Endometrium (tissue), 2 donors: ENCODE measurements around the gene PCDHGA1.
A peak's percentile ranks its signal among the peaks of the same experiment; 100 is the strongest.

ENCODE experiments used
- FAIRE-seq: peaks from 2 replicates; lab custom pipeline; 2012; peaks lifted over from hg19 to GRCh38; lab: Jason Lieb, UNC
- donor health status: control.
- donor health status: control.

The PCDHGA1 gene

DNA sequence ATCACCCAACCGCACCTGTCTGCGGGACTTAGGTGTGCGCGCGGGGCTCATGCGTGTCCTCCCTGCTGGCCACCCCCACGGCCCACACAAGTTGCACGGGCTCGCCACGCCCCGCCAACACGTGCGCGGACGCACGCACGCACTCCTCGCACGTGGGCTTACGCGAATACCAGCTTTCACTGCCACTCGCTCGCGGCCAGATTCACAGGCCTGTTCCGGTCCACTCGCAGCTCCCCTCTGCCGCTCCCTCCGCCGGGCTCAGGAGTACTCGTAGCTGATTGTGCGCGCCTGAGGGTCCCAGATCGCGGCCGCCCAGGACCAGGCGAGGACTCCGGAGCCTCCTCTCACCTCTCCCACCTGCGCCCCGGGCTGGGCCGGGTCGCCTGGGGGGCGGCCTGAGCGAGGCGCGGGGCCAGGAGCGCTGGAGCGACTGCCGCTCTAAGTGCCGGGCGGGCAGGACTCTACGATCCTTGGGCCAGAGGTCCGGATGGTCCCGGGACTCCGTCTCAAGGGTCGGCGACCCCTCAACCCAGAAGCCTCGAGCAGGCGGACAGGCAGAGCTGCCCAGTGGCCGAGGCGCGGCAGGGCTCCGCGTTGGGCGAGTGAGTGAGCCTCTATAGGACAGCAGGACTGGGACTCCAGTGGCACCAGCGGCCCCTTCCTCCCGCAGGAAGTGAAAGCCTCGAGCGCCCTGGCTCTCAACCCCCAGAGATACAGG, 162.0 kb downstream of the PCDHGA1 start:
- no peak for FAIRE-seq

GRCh38 chr5:141493500-141494422, 163.4 kb downstream of the PCDHGA1 start:
- no peak for FAIRE-seq

DNA sequence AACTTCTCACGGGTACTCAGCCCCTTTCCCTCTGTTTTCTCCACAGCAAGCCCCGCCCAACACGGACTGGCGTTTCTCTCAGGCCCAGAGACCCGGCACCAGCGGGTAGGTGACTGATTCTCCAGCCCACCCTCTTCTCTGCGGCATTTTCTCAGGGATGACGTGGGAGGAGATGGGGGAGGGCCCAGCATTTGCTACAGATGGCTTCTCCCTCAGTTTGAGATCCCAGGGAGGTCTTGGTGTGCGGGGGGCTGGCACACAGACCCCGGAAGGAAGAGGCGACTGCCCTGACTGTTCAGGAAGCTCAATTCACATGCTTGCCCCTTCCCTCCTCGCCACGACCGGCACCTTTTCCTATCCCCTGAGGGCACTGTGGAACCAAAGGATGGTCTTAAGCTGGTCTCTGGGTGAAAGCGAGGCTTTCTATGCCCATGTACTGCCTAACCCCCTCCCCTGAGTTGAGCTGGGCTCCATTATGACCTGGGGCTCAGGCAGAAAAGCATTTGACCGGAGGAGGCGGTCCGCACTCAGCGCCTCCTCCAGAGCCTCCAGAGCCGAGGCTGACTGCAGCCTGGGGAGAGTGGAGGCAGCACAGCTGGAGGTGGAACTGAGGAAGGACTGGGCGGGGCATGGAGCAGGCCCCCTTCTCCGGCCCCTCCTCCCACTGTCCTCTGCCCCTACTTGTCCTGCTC, 164.6 kb downstream of the PCDHGA1 start:
- FAIRE-seq = no peak

DNA sequence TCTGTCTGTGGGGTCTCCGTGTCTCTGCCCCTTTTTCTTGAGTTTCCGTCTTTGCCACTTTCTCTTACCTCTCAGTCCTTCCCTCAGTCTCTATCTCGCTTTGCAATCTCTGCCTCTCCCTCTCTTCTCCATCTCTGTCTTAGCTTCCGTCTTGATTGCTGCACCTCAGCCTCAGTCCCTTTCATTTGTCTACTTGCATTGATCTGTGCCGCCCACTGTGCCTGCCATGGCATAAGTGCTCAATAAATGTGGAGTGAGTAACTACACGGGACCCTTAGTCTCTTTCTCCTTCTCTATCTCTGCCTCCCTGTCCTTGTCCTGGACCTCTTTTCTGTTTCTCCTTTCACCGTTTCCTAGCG, 165.1 kb downstream of the PCDHGA1 start:
- FAIRE-seq = no peak

- no peak for FAIRE-seq
These were observed 165.7 kb downstream of the PCDHGA1 start for GRCh38 chr5:141496038-141496437.

DNA sequence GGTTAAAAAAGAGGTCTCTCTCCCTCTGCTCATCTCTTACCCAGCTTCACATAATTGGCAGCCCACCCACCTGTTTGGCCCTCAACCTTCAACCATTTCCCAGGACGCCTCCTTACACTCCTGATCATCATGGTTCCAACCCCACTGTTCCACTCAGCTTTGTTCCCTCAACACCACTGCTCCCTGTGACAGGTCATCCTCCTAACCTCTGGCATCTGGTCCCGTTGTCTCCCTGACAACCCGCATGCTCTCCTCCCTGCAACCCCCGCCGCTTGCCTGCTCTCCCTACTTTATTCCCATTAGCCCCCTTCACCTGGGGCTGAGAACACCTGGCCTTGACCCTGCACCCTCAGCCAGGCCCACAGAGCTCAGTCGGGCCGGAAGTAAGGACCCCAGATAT, 171.4 kb downstream of the PCDHGA1 start:
- no peak for FAIRE-seq

DNA sequence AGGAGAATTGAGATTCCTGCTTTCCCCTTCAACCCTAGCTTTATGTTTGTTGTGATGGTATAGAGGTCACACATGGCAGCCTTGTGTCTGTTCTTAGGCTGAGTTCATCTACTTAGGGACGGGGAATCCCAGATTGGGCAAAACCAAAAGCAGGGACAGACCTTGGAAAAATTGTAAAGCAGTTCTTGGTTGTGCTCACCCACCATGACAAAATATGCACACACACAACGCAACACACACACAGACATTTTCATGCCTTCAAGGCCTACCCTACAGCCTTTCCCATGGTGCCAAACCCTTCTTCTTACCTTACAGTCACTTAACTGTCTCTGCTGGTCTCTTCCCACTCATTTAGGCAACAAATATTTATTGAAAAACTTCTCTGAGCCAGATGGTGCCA, 173.4 kb downstream of the PCDHGA1 start:
- FAIRE-seq = no peak

GRCh38 chr5:141504216-141504615, 173.9 kb downstream of the PCDHGA1 start:
- FAIRE-seq = no peak

DNA sequence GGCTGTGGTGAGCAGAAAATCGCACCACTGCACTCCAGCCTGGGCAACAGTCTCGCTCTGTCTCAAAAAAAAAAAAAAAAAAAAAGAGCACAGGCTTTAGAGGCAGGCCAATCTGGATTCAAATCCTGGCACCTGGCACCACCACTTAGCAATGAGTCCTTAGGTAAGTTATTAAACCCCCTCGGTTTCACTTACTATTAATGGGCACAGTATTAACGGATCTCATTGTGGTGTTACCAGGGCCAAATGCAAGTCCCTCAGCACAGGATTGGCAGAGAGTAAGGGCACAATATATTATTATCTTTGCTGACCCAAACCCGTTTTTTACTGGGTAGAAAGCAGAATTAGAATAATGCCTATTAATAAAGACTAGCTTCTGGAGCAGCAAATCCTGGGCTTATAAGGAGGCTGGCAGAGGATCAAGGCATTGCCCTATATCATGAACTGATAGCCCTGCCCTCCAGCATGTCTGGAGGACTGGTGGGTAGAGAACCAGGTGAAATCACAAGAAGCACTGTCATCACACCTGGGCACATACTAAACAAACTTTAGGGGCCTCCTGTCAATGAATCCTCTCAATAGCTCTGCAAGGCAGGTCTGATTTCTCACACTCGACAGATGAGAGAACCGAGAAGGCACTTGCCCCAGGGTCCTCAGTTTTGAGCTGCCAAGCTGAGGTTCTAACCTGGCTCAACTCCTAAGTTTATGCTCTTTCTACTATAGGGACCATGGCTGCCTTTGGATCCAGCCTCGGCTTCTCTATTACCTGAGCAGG, 176.3 kb downstream of the PCDHGA1 start:
- FAIRE-seq = no peak

GRCh38 chr5:141507387-141508091, 177.2 kb downstream of the PCDHGA1 start:
- no peak for FAIRE-seq

- FAIRE-seq = no peak
These were observed 178.1 kb downstream of the PCDHGA1 start for GRCh38 chr5:141508440-141508797.

GRCh38 chr5:141508798-141509611, 178.7 kb downstream of the PCDHGA1 start:
- FAIRE-seq = no peak

- FAIRE-seq = no peak
These were observed 179.8 kb downstream of the PCDHGA1 start for GRCh38 chr5:141510160-141510559.

DNA sequence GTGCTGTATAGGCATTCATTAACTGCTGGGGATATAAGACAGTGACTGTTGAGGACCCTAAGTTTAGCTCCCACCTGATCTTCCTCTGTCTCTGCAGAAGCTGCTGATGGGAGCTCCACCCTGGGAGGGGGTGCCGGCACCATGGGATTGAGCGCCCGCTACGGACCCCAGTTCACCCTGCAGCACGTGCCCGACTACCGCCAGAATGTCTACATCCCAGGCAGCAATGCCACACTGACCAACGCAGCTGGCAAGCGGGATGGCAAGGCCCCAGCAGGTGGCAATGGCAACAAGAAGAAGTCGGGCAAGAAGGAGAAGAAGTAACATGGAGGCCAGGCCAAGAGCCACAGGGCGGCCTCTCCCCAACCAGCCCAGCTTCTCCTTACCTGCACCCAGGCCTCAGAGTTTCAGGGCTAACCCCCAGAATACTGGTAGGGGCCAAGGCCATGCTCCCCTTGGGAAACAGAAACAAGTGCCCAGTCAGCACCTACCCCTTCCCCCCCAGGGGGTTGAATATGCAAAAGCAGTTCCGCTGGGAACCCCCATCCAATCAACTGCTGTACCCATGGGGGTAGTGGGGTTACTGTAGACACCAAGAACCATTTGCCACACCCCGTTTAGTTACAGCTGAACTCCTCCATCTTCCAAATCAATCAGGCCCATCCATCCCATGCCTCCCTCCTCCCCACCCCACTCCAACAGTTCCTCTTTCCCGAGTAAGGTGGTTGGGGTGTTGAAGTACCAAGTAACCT, 180.7 kb downstream of the PCDHGA1 start:
- FAIRE-seq = no peak

DNA sequence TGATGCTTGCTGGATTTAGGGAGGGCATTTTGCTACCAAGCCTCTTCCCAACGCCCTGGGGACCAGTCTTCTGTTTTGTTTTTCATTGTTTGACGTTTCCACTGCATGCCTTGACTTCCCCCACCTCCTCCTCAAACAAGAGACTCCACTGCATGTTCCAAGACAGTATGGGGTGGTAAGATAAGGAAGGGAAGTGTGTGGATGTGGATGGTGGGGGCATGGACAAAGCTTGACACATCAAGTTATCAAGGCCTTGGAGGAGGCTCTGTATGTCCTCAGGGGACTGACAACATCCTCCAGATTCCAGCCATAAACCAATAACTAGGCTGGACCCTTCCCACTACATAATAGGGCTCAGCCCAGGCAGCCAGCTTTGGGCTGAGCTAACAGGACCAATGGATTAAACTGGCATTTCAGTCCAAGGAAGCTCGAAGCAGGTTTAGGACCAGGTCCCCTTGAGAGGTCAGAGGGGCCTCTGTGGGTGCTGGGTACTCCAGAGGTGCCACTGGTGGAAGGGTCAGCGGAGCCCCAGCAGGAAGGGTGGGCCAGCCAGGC, 181.5 kb downstream of the PCDHGA1 start:
- FAIRE-seq = no peak

GRCh38 chr5:141512390-141512910, 182.1 kb downstream of the PCDHGA1 start:
- FAIRE-seq = no peak

- no peak for FAIRE-seq
These were observed 182.8 kb downstream of the PCDHGA1 start for GRCh38 chr5:141512911-141513626.

DNA sequence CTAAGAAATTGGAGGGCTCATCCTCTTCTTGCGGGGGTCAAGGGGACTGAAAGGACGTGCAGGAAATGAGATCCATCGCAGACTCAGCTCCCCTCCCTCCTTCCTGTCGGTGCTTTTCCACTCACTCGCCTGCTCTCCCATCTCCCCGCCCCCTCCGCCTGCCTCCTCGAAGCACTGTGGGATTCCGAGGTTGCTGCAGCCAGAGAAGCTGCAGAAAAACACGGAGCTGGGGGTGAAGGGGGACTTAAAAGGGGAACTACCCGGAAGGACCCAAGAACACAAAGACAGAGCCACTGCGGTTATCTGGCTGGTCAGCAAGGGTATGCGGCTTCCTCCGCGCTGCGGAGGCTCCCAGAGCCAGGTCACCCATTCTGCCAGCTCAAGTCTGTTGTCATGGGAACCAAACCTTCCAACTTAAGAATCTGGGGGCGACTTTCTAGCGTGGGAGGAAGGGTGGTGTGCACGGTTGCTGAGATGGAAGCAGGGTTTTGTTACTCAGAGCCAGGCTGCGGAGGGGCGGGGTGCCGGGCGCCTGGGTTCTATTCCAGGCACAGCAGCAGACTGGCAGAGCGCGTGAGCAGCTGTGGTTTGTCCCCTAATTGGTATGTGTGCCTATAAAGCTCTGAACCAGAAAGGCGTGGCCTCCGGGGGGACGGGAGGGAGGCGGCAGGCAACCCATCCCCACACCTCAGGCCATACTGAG, 183.5 kb downstream of the PCDHGA1 start:
- FAIRE-seq = peak; percentile 21
